Mucosa of rectum (tissue), 2 donors: ENCODE results near the gene MAPK12.

Source experiments
- H3K27ac ChIP-seq, 2 donors: one replicate each; pipeline ENCODE4 v1.7.0; 2013; ENCODE audit warnings: inconsistent platforms in 2 of 2, low read depth in 2 of 2, low read length in 2 of 2
- H3K27me3 ChIP-seq, 2 donors: one replicate each; pipeline ENCODE4 v1.7.0; 2013; ENCODE audit warnings: low read length in 2 of 2; ENCODE audit not compliant: control insufficient read depth in 2 of 2, insufficient read depth in 2 of 2
- H3K36me3 ChIP-seq, 2 donors: one replicate each; pipeline ENCODE4 v1.7.0; 2013; ENCODE audit warnings: low read length in 2 of 2; ENCODE audit not compliant: control insufficient read depth in 2 of 2, insufficient read depth in 2 of 2
- H3K4me1 ChIP-seq, 2 donors: one replicate each; pipeline ENCODE4 v1.7.0; 2013; ENCODE audit warnings: low read length in 2 of 2, mild to moderate bottlenecking in 1 of 2; ENCODE audit not compliant: control insufficient read depth in 2 of 2, insufficient read depth in 2 of 2
- H3K4me3 ChIP-seq, 2 donors: one replicate each; pipeline ENCODE4 v1.7.0; 2013; ENCODE audit warnings: low read length in 2 of 2
- H3K9ac ChIP-seq, 2 donors: one replicate each; pipeline ENCODE4 v1.7.0; 2013; ENCODE audit warnings: low read length in 2 of 2, low read depth in 1 of 2, mild to moderate bottlenecking in 1 of 2
- H3K9me3 ChIP-seq, 2 donors: one replicate each; pipeline ENCODE4 v1.7.0; 2013; ENCODE audit warnings: low read length in 2 of 2; ENCODE audit not compliant: control insufficient read depth in 2 of 2
- donor health status: healthy.
- donor health status: Normal muscosa, but diverticular disease.

The MAPK12 gene

GRCh38 chr22:50204571-50204970, 56.9 kb downstream of the MAPK12 start:
- Histone ChIP-seq H3K4me1 (peaks cover 7 to 14% of the 10 kb centered on the region in 2 donors), H3K27ac (no peak overlapping the region), H3K36me3 (peaks cover 11 to 18% of the 10 kb centered on the region in 2 donors), H3K4me3 (no peak overlapping the region), H3K9me3 (no peaks in the 10 kb centered on the region), H3K9ac (no peak overlapping the region), H3K27me3 (no peaks in the 10 kb centered on the region)

- Histone ChIP-seq H3K27ac (no peak overlapping the region), H3K4me1 (peaks cover 7 to 15% of the 10 kb centered on the region in 2 donors), H3K9ac (no peak overlapping the region), H3K36me3 (peaks cover 11 to 14% of the 10 kb centered on the region in 2 donors), H3K27me3 (no peaks in the 10 kb centered on the region), H3K4me3 (no peak overlapping the region), H3K9me3 (no peaks in the 10 kb centered on the region)
These were observed 58.2 kb downstream of the MAPK12 start for GRCh38 chr22:50203288-50203687.
